ENCODE results near the gene MSI2. TPM values are rescaled to one million over a fixed set of nuclear protein-coding genes. Genes with fewer than 3 reads are reported as not detected.

MSI2 gene
- total RNA-seq, 2 experiments from 2014 or later: 131 to 164 TPM

GRCh38 chr17:57247913-57248312, 8.4 kb upstream of the MSI2 start:
- Histone ChIP-seq H3K4me2 (ENCODE audit: low read length) (no peak overlapping the region), H4K20me1 (ENCODE audit: insufficient read depth, low read length) (no peaks in the 10 kb centered on the region), H3K4me3 (ENCODE audit: low read depth, low read length, poor library complexity, severe bottlenecking) (no peak overlapping the region), H3K36me3 (ENCODE audit: insufficient read depth, low read length) (no peaks in the 10 kb centered on the region; the same call in 1 of the 2 replicates), H3K79me2 (ENCODE audit: insufficient read depth, low read depth, low read length) (no peaks in the 10 kb centered on the region), H3K9me2 (ENCODE audit: insufficient read depth, low read length) (no peaks in the 10 kb centered on the region), H3K27ac (ENCODE audit: low read depth, low read length, poor library complexity, severe bottlenecking) (no peak overlapping the region), H2AFZ (ENCODE audit: low read length) (no peak overlapping the region), H3K4me1 (ENCODE audit: insufficient read depth, low read length, poor library complexity, severe bottlenecking) (peaks cover 16% of the 10 kb centered on the region), H3K9me3 (ENCODE audit: low read length) (peaks cover 24% of the 10 kb centered on the region)
- BruUV-seq (replicated peaks): no TSS peak
- intact Hi-C loops (cut with micrococcal nuclease; ENCODE audit: unreplicated experiment): no loop called here
- no peak for DNase-seq (ENCODE audit: low spot score)
- TF ChIP-seq CTCF (conservative IDR thresholded peaks at IDR 0.05; ENCODE audit: low read length) (no peak), EZH2phosphoT487 (IDR thresholded peaks at IDR 0.05; ENCODE audit: borderline replicate concordance, low read depth, low read length) (no peak)
- CTCF ChIA-PET (ENCODE audit: unreplicated experiment): no interaction called here
- POLR2A ChIA-PET: interaction anchor here (1.0 kb wide), 1 partner anchor 30 kb away, joined by 3 read pairs; no protein-coding TSS in a partner anchor

GRCh38 chr17:57249520-57249919, 6.8 kb upstream of the MSI2 start:
- H3K79me2 ChIP-seq (ENCODE audit: insufficient read depth, low read depth, low read length): no peaks in the 10 kb centered on the region
- H3K4me1 ChIP-seq (ENCODE audit: insufficient read depth, low read length, poor library complexity, severe bottlenecking): peaks cover under 1% of the 10 kb centered on the region
- CTCF ChIA-PET (ENCODE audit: unreplicated experiment): no interaction called here
- no peaks in the 10 kb centered on the region; the same call in 1 of the 2 replicates for H3K36me3 ChIP-seq (ENCODE audit: insufficient read depth, low read length)
- peaks cover 24% of the 10 kb centered on the region for H3K9me3 ChIP-seq (ENCODE audit: low read length)
- no peaks in the 10 kb centered on the region for H4K20me1 ChIP-seq (ENCODE audit: insufficient read depth, low read length)
- TF ChIP-seq EZH2phosphoT487 (IDR thresholded peaks at IDR 0.05; ENCODE audit: borderline replicate concordance, low read depth, low read length): no peak
- TF ChIP-seq CTCF (conservative IDR thresholded peaks at IDR 0.05; ENCODE audit: low read length): no peak
- POLR2A ChIA-PET: interaction anchor here (0.5 kb wide), 1 partner anchor 11 kb away, joined by 4 read pairs; no protein-coding TSS in a partner anchor
- DNase-seq (ENCODE audit: low spot score): no peak
- BruUV-seq (replicated peaks): no TSS peak
- intact Hi-C loops (cut with micrococcal nuclease; ENCODE audit: unreplicated experiment): no loop called here
- H2AFZ ChIP-seq (ENCODE audit: low read length): no peak overlapping the region
- H3K4me2 ChIP-seq (ENCODE audit: low read length): no peak overlapping the region
- no peaks in the 10 kb centered on the region for H3K9me2 ChIP-seq (ENCODE audit: insufficient read depth, low read length)
- H3K27ac ChIP-seq (ENCODE audit: low read depth, low read length, poor library complexity, severe bottlenecking): no peak overlapping the region
- H3K4me3 ChIP-seq (ENCODE audit: low read depth, low read length, poor library complexity, severe bottlenecking): no peak overlapping the region

DNA sequence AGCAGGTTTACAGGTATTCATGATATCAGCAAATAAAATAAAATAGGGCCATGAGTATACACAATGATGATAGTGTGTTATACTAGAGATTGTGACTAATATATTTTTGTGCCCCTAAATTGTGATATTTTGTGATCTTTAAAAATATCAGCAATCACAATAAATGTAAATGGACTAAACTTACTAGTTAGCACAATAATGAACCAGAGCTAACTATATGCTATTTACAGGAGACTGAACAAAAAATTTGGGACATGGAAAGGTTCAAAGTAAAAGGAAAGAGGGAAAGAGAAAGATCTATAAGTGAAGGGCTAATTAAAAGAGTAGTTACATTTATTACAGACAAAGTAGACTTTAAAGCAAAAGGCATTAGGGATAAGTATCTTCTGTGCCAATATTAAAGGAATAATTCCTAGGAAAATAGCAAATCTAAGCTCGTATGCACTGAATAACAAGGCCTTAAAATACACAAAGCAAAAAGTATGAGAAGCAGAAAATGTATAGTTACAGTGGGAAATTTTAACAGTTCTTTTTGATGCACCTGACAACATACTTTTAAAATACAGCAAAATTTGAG, 5.0 kb upstream of the MSI2 start:
- intact Hi-C loops (cut with micrococcal nuclease; ENCODE audit: unreplicated experiment): no loop called here
- Histone ChIP-seq H4K20me1 (ENCODE audit: insufficient read depth, low read length) (no peaks in the 10 kb centered on the region), H3K27ac (ENCODE audit: low read depth, low read length, poor library complexity, severe bottlenecking) (no peak overlapping the region), H3K79me2 (ENCODE audit: insufficient read depth, low read depth, low read length) (no peaks in the 10 kb centered on the region), H3K9me2 (ENCODE audit: insufficient read depth, low read length) (no peaks in the 10 kb centered on the region), H2AFZ (ENCODE audit: low read length) (no peak overlapping the region), H3K9me3 (ENCODE audit: low read length) (peaks cover 24% of the 10 kb centered on the region), H3K36me3 (ENCODE audit: insufficient read depth, low read length) (no peaks in the 10 kb centered on the region; the same call in 1 of the 2 replicates), H3K4me1 (ENCODE audit: insufficient read depth, low read length, poor library complexity, severe bottlenecking) (no peaks in the 10 kb centered on the region), H3K4me2 (ENCODE audit: low read length) (no peak overlapping the region), H3K4me3 (ENCODE audit: low read depth, low read length, poor library complexity, severe bottlenecking) (no peak overlapping the region)
- no peak for TF ChIP-seq CTCF (conservative IDR thresholded peaks at IDR 0.05; ENCODE audit: low read length)
- no peak for TF ChIP-seq EZH2phosphoT487 (IDR thresholded peaks at IDR 0.05; ENCODE audit: borderline replicate concordance, low read depth, low read length)
- BruUV-seq (replicated peaks): no TSS peak
- ChIA-PET CTCF (ENCODE audit: unreplicated experiment) (no interaction called here), POLR2A (no interaction called here)
- DNase-seq (ENCODE audit: low spot score): no peak
